ENCODE results near the gene AQR.

- no peak for TF ChIP-seq CTCF (conservative IDR thresholded peaks at IDR 0.05; ENCODE audit: low read length)
- no peak for TF ChIP-seq EZH2phosphoT487 (IDR thresholded peaks at IDR 0.05; ENCODE audit: borderline replicate concordance)
These were observed 114.1 kb downstream of the AQR start for GRCh38 chr15:34855413-34855812.

All from Loucy (cell line).